HEK293 (cell line): ENCODE measurements around the gene NOC2L.
A peak's percentile ranks its signal among the peaks of the same experiment; 100 is the strongest.

Experiments used
- EGR2 ChIP-seq: fragments of 450-650 bp; formaldehyde crosslinking; IDR thresholded peaks from 2 replicates; pipeline ENCODE4 v1.5.1; 2016; ENCODE audit warnings: low read depth, missing biosample characterization, missing genetic modification characterization
- FEZF1 ChIP-seq: fragments of 450-650 bp; formaldehyde crosslinking; IDR thresholded peaks from 2 replicates; pipeline ENCODE4 v1.5.1; 2016; ENCODE audit warnings: missing biosample characterization, missing genetic modification characterization
- GLI4 ChIP-seq: fragments of 450-650 bp; formaldehyde crosslinking; IDR thresholded peaks from 2 replicates; pipeline ENCODE4 v1.5.1; 2016; ENCODE audit warnings: missing biosample characterization, missing genetic modification characterization
- GLIS2 ChIP-seq: fragments of 450-650 bp; formaldehyde crosslinking; IDR thresholded peaks from 2 replicates; pipeline ENCODE4 v1.5.1; 2016; ENCODE audit warnings: missing biosample characterization, missing genetic modification characterization
- IKZF3 ChIP-seq: fragments of 450-650 bp; IDR thresholded peaks from 2 replicates; pipeline ENCODE4 v1.5.0; 2018; ENCODE audit warnings: missing biosample characterization, mild to moderate bottlenecking, missing genetic modification characterization, moderate library complexity
- KLF16 ChIP-seq: fragments of 450-650 bp; formaldehyde crosslinking; IDR thresholded peaks from 2 replicates; pipeline ENCODE4 v1.5.1; 2017; ENCODE audit warnings: missing biosample characterization, missing genetic modification characterization
- PRDM1 ChIP-seq: fragments of 450-650 bp; formaldehyde crosslinking; IDR thresholded peaks from 2 replicates; pipeline ENCODE4; 2016; ENCODE audit warnings: missing biosample characterization, missing genetic modification characterization
- SALL2 ChIP-seq: fragments of 450-650 bp; formaldehyde crosslinking; IDR thresholded peaks from 2 replicates; pipeline ENCODE4 v1.5.0; 2017; ENCODE audit warnings: missing biosample characterization, mild to moderate bottlenecking, missing genetic modification characterization, borderline replicate concordance
- SP7 ChIP-seq: fragments of 450-650 bp; formaldehyde crosslinking; IDR thresholded peaks from 2 replicates; pipeline ENCODE4 v1.5.1; 2016; ENCODE audit warnings: missing biosample characterization, missing genetic modification characterization
- TCF7L2 ChIP-seq: IDR thresholded peaks from 2 replicates; pipeline ENCODE4 v1.6.1; 2011; ENCODE audit warnings: low read depth, mild to moderate bottlenecking, inconsistent platforms, low read length, moderate library complexity, borderline replicate concordance
- TRIM28 ChIP-seq: IDR thresholded peaks from 2 replicates; pipeline ENCODE4 v1.6.1; 2011; ENCODE audit warnings: low read length, control low read depth, borderline replicate concordance
- YY1 ChIP-seq: fragments of 450-650 bp; formaldehyde crosslinking; IDR thresholded peaks from 2 replicates; pipeline ENCODE4 v1.5.1; 2018; ENCODE audit warnings: missing biosample characterization, missing genetic modification characterization
- ZIC2 ChIP-seq: fragments of 450-650 bp; formaldehyde crosslinking; IDR thresholded peaks from 2 replicates; pipeline ENCODE4 v1.5.1; 2016; ENCODE audit warnings: missing biosample characterization, missing genetic modification characterization
- ZNF155 ChIP-seq: fragments of 450-650 bp; formaldehyde crosslinking; IDR thresholded peaks from 2 replicates; pipeline ENCODE4 v1.5.1; 2016; ENCODE audit warnings: missing biosample characterization, missing genetic modification characterization
- ZNF169 ChIP-seq: fragments of 450-650 bp; formaldehyde crosslinking; IDR thresholded peaks from 2 replicates; pipeline ENCODE4 v1.5.1; 2016; ENCODE audit warnings: missing biosample characterization, missing genetic modification characterization
- ZNF174 ChIP-seq: fragments of 450-650 bp; formaldehyde crosslinking; IDR thresholded peaks from 2 replicates; pipeline ENCODE4 v1.5.0; 2017; ENCODE audit warnings: missing biosample characterization, mild to moderate bottlenecking, missing genetic modification characterization
- ZNF202 ChIP-seq: fragments of 450-650 bp; formaldehyde crosslinking; IDR thresholded peaks from 2 replicates; pipeline ENCODE4 v1.5.1; 2016; ENCODE audit warnings: missing biosample characterization, missing genetic modification characterization, borderline replicate concordance
- ZNF221 ChIP-seq: fragments of 450-650 bp; formaldehyde crosslinking; IDR thresholded peaks from 2 replicates; pipeline ENCODE4 v1.5.1; 2017; ENCODE audit warnings: missing biosample characterization, missing genetic modification characterization, borderline replicate concordance
- ZNF292 ChIP-seq: fragments of 450-650 bp; formaldehyde crosslinking; IDR thresholded peaks from 2 replicates; pipeline ENCODE4 v1.5.1; 2016; ENCODE audit warnings: low read depth, missing biosample characterization, missing genetic modification characterization, borderline replicate concordance
- ZNF302 ChIP-seq: fragments of 450-650 bp; formaldehyde crosslinking; IDR thresholded peaks from 2 replicates; pipeline ENCODE4 v1.5.1; 2016; ENCODE audit warnings: missing biosample characterization, missing genetic modification characterization, low read depth
- ZNF341 ChIP-seq: fragments of 450-650 bp; formaldehyde crosslinking; IDR thresholded peaks from 2 replicates; pipeline ENCODE4; 2016; ENCODE audit warnings: low read depth, missing biosample characterization, missing genetic modification characterization
- ZNF391 ChIP-seq: fragments of 450-650 bp; formaldehyde crosslinking; IDR thresholded peaks from 2 replicates; pipeline ENCODE4 v1.5.1; 2016; ENCODE audit warnings: low read depth, missing biosample characterization, missing genetic modification characterization, borderline replicate concordance
- ZNF488 ChIP-seq: fragments of 450-650 bp; formaldehyde crosslinking; IDR thresholded peaks from 2 replicates; pipeline ENCODE4 v1.5.1; 2016; ENCODE audit warnings: missing biosample characterization, missing genetic modification characterization
- ZNF529 ChIP-seq: fragments of 450-650 bp; formaldehyde crosslinking; IDR thresholded peaks from 2 replicates; pipeline ENCODE4 v1.5.1; 2017; ENCODE audit warnings: missing genetic modification characterization, missing biosample characterization; ENCODE audit not compliant: insufficient replicate concordance
- ZNF561 ChIP-seq: fragments of 450-650 bp; IDR thresholded peaks from 2 replicates; pipeline ENCODE4 v1.5.1; 2018; ENCODE audit warnings: missing biosample characterization, missing genetic modification characterization, borderline replicate concordance
- ZNF600 ChIP-seq: fragments of 450-650 bp; formaldehyde crosslinking; IDR thresholded peaks from 2 replicates; pipeline ENCODE4 v1.5.1; 2016; ENCODE audit warnings: missing biosample characterization, missing genetic modification characterization
- ZNF610 ChIP-seq: fragments of 450-650 bp; formaldehyde crosslinking; IDR thresholded peaks from 2 replicates; pipeline ENCODE4 v1.5.1; 2016; ENCODE audit warnings: missing biosample characterization, missing genetic modification characterization, borderline replicate concordance
- ZNF629 ChIP-seq: fragments of 450-650 bp; formaldehyde crosslinking; IDR thresholded peaks from 2 replicates; pipeline ENCODE4 v1.5.1; 2017; ENCODE audit warnings: missing biosample characterization, missing genetic modification characterization
- ZNF654 ChIP-seq: fragments of 450-650 bp; formaldehyde crosslinking; IDR thresholded peaks from 2 replicates; pipeline ENCODE4 v1.5.1; 2016; ENCODE audit warnings: low read depth, missing biosample characterization, missing genetic modification characterization
- ZNF658 ChIP-seq: fragments of 450-650 bp; formaldehyde crosslinking; IDR thresholded peaks from 2 replicates; pipeline ENCODE4; 2016; ENCODE audit warnings: missing biosample characterization, missing genetic modification characterization
- ZNF776 ChIP-seq: fragments of 450-650 bp; formaldehyde crosslinking; IDR thresholded peaks from 2 replicates; pipeline ENCODE4 v1.5.0; 2017; ENCODE audit warnings: missing biosample characterization, missing genetic modification characterization, borderline replicate concordance
- TF ChIP-seq, protein P1 (sequence below): fragments of 450-650 bp; formaldehyde crosslinking; IDR thresholded peaks from 2 replicates; pipeline ENCODE4 v1.5.1; 2016; ENCODE audit warnings: missing biosample characterization, missing genetic modification characterization
- TF ChIP-seq, protein P2 (sequence below): fragments of 450-650 bp; formaldehyde crosslinking; IDR thresholded peaks from 2 replicates; pipeline ENCODE4 v1.5.0; 2017; ENCODE audit warnings: missing biosample characterization, missing genetic modification characterization, borderline replicate concordance
- TF ChIP-seq, protein P3 (sequence below): sonication (generic); formaldehyde crosslinking; IDR thresholded peaks from 2 replicates; pipeline ENCODE4 v1.8.1; 2022; ENCODE audit warnings: mild to moderate bottlenecking, moderate library complexity, missing genetic modification reagents
- TF ChIP-seq, protein P4 (sequence below): fragments of 450-650 bp; formaldehyde crosslinking; IDR thresholded peaks from 2 replicates; pipeline ENCODE4 v1.5.1; 2016; ENCODE audit warnings: missing biosample characterization, missing genetic modification characterization

Gene NOC2L

DNA sequence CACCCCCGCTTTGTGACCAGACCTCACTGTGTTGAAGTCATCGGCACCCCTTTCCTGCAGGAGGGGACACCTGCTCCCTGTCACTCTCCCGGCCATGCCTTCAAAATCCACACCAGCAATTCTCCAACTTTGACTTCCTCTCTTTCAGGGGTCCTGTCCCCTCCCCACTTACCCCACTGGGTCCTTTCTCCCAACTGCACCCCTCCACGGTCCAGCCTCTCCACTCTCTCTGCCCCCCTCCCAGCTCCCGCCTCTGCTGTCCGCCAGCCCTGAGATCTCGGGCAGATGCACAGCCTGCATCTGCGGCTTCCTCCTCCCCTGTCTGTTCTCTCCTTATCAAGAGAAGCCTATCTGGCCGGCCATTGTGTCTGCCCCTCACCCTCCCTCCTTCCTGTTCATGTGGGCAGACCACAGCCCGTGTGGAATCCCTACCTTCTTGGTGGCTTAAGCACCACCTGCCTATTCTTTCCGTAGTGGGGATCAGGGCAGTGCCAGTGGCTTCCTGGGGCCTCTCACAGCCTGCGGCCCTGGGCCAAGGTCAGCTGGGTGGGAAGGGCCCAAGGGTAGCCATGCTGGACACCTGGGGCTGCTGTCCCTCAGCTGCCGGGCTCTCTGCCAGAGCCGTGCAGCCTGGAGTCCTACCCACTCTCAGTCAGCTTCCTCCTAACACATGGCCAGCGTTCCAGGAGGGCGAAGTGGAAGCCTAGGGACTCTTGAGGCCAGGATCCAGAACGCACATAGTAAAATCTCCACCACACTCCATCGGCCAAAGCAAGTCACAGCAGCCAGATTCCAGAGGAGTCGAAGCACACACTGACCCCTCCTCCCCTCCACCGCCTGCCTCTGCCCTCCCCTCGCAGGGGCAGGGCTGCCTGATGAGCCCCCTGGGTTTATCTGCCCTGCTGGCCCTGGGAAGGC is 46.0 kb upstream of the NOC2L start (continued):
- TF ChIP-seq, protein P1, sequence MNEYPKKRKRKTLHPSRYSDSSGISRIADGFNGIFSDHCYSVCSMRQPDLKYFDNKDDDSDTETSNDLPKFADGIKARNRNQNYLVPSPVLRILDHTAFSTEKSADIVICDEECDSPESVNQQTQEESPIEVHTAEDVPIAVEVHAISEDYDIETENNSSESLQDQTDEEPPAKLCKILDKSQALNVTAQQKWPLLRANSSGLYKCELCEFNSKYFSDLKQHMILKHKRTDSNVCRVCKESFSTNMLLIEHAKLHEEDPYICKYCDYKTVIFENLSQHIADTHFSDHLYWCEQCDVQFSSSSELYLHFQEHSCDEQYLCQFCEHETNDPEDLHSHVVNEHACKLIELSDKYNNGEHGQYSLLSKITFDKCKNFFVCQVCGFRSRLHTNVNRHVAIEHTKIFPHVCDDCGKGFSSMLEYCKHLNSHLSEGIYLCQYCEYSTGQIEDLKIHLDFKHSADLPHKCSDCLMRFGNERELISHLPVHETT (tag by site-specific recombination) = no peak
- TF ChIP-seq ZNF155 (tag by site-specific recombination) (no peak), FEZF1 (no peak), ZNF302 (no peak), IKZF3 (tag by site-specific recombination) (no peak), ZNF488 (tag by site-specific recombination) (no peak), KLF16 (tag by site-specific recombination) (no peak), ZNF292 (no peak), ZIC2 (tag by site-specific recombination) (peak; percentile 73), ZNF391 (no peak), TRIM28 (no peak), TCF7L2 (no peak), ZNF610 (tag by site-specific recombination) (no peak), ZNF776 (no peak), SP7 (tag by site-specific recombination) (peak; percentile 34; the same call in 1 of the 2 replicates), ZNF174 (tag by site-specific recombination) (no peak), GLIS2 (tag by site-specific recombination) (peak; percentile 54), ZNF529 (tag by site-specific recombination) (no peak), PRDM1 (tag by site-specific recombination) (peak; percentile 40; the same call in 1 of the 2 replicates), ZNF600 (tag by site-specific recombination) (peak; percentile 96), ZNF561 (tag by site-specific recombination) (no peak), YY1 (tag by site-specific recombination) (0 out of 2 replicates have a peak, but pooled peaks have one; percentile 35), ZNF202 (tag by site-specific recombination) (no peak), ZNF658 (tag by site-specific recombination) (no peak), SALL2 (tag by site-specific recombination) (no peak), ZNF629 (tag by site-specific recombination) (no peak), ZNF341 (tag by site-specific recombination) (peak; percentile 90), ZNF654 (tag by site-specific recombination) (no peak), ZNF221 (tag by site-specific recombination) (no peak), ZNF169 (no peak), GLI4 (tag by site-specific recombination) (no peak), EGR2 (tag by site-specific recombination) (0 out of 2 replicates have a peak, but pooled peaks have one; percentile 15)
- TF ChIP-seq, protein P2, sequence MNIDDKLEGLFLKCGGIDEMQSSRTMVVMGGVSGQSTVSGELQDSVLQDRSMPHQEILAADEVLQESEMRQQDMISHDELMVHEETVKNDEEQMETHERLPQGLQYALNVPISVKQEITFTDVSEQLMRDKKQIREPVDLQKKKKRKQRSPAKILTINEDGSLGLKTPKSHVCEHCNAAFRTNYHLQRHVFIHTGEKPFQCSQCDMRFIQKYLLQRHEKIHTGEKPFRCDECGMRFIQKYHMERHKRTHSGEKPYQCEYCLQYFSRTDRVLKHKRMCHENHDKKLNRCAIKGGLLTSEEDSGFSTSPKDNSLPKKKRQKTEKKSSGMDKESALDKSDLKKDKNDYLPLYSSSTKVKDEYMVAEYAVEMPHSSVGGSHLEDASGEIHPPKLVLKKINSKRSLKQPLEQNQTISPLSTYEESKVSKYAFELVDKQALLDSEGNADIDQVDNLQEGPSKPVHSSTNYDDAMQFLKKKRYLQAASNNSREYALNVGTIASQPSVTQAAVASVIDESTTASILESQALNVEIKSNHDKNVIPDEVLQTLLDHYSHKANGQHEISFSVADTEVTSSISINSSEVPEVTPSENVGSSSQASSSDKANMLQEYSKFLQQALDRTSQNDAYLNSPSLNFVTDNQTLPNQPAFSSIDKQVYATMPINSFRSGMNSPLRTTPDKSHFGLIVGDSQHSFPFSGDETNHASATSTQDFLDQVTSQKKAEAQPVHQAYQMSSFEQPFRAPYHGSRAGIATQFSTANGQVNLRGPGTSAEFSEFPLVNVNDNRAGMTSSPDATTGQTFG = no peak
- TF ChIP-seq, protein P3, sequence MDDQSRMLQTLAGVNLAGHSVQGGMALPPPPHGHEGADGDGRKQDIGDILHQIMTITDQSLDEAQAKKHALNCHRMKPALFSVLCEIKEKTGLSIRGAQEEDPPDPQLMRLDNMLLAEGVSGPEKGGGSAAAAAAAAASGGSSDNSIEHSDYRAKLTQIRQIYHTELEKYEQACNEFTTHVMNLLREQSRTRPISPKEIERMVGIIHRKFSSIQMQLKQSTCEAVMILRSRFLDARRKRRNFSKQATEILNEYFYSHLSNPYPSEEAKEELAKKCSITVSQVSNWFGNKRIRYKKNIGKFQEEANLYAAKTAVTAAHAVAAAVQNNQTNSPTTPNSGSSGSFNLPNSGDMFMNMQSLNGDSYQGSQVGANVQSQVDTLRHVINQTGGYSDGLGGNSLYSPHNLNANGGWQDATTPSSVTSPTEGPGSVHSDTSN (CRISPR knock-in tag) = no peak
- TF ChIP-seq, protein P4, sequence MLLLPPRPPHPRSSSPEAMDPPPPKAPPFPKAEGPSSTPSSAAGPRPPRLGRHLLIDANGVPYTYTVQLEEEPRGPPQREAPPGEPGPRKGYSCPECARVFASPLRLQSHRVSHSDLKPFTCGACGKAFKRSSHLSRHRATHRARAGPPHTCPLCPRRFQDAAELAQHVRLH (tag by site-specific recombination) = no peak
